IMR-90 (cell line): ENCODE data around the gene ADGRA1. TPM values are rescaled to one million over a fixed set of nuclear protein-coding genes. Genes with fewer than 3 reads are reported as not detected.

Experiments used
- ATAC-seq: fragments of 200-7000 bp; cut with Tn5 transposase; 2 replicates; pipeline ENCODE4 v1.9.1; 2020; ENCODE audit warnings: low read depth, mild to moderate bottlenecking, moderate library complexity
- BruUV-seq: library from RNA; stranded (reverse); fragments of 400-500 nt; replicated peaks from 2 replicates; lab custom pipeline; 2021; lab: Mats Ljungman, UMichigan
- CTCF ChIA-PET: fragments of 300-600 bp; formaldehyde crosslinking; extraction: SDS; loops from one replicate; lab custom pipeline; 2021; ENCODE audit warnings: antibody characterized with exemption; lab: Yijun Ruan, JAX
- POLR2A ChIA-PET: fragments of 300-600 bp; sonication (Branson Sonifier 250); formaldehyde crosslinking; loops from one replicate; lab custom pipeline; 2022; ENCODE audit warnings: antibody characterized with exemption; ENCODE audit not compliant: unreplicated experiment; lab: Charles Lee
- DNase-seq: peaks from one replicate; pipeline ENCODE4 v3.0.0; 2013
- H2AFZ ChIP-seq: replicated peaks from 2 replicates; pipeline ENCODE3; 2013; ENCODE audit warnings: low read length, mild to moderate bottlenecking; ENCODE audit not compliant: poor library complexity
- H2AK5ac ChIP-seq: 2 replicates; pipeline ENCODE4 v1.6.1; 2013; ENCODE audit warnings: low read depth, low read length, inconsistent platforms
- H2AK9ac ChIP-seq: replicated peaks from 2 replicates; pipeline ENCODE3; 2013; ENCODE audit warnings: mild to moderate bottlenecking, low read depth, low read length, moderate library complexity; ENCODE audit not compliant: poor library complexity
- H2BK120ac ChIP-seq: 2 replicates; pipeline ENCODE4 v1.6.1; 2013; ENCODE audit warnings: low read depth, low read length, inconsistent platforms
- H2BK15ac ChIP-seq: 3 replicates; pipeline ENCODE4 v1.6.1; 2013; ENCODE audit warnings: low read depth, low read length, inconsistent platforms
- H2BK20ac ChIP-seq: 2 replicates; pipeline ENCODE4 v1.6.1; 2013; ENCODE audit warnings: low read depth, mild to moderate bottlenecking, inconsistent platforms, low read length, moderate library complexity
- H2BK5ac ChIP-seq: 2 replicates; pipeline ENCODE4 v1.6.1; 2013; ENCODE audit warnings: mild to moderate bottlenecking, low read depth, low read length, inconsistent platforms; ENCODE audit not compliant: poor library complexity, severe bottlenecking
- H3K14ac ChIP-seq: replicated peaks from 2 replicates; pipeline ENCODE4 v1.6.1; 2013; ENCODE audit warnings: low read depth, low read length, inconsistent platforms
- H3K18ac ChIP-seq: 2 replicates; pipeline ENCODE4 v1.6.1; 2013; ENCODE audit warnings: low read depth, low read length, control low read depth
- H3K23ac ChIP-seq: 2 replicates; pipeline ENCODE4 v1.6.1; 2013; ENCODE audit warnings: low read depth, low read length, inconsistent platforms
- H3K27ac ChIP-seq: 2 replicates; pipeline ENCODE4 v1.5.1; 2013; ENCODE audit warnings: mild to moderate bottlenecking, control low read depth, low read length; ENCODE audit not compliant: insufficient read depth
- H3K27me3 ChIP-seq: 2 replicates; pipeline ENCODE4 v1.6.1; 2013; ENCODE audit warnings: low read length; ENCODE audit not compliant: control insufficient read depth, insufficient read depth
- H3K36me3 ChIP-seq: 2 replicates; pipeline ENCODE4 v1.6.1; 2013; ENCODE audit warnings: low read length, mixed read lengths; ENCODE audit not compliant: control insufficient read depth, insufficient read depth
- H3K4ac ChIP-seq: 2 replicates; pipeline ENCODE4 v1.6.1; 2013; ENCODE audit warnings: low read depth, low read length, inconsistent platforms
- H3K4me1 ChIP-seq: 2 replicates; pipeline ENCODE4 v1.6.1; 2013; ENCODE audit warnings: low read length, mixed read lengths; ENCODE audit not compliant: control insufficient read depth, insufficient read depth
- H3K4me2 ChIP-seq: 2 replicates; pipeline ENCODE4 v1.6.1; 2013; ENCODE audit warnings: low read depth, mild to moderate bottlenecking, control low read depth, low read length, moderate library complexity
- H3K4me3 ChIP-seq: 2 replicates; pipeline ENCODE4 v1.5.1; 2013; ENCODE audit warnings: low read depth, mild to moderate bottlenecking, control low read depth, low read length, moderate library complexity; ENCODE audit not compliant: insufficient read depth
- H3K56ac ChIP-seq: 2 replicates; pipeline ENCODE4 v1.6.1; 2013; ENCODE audit warnings: low read length, inconsistent platforms; ENCODE audit not compliant: insufficient read depth; ENCODE audit errors: extremely low read depth
- H3K79me1 ChIP-seq, 2 experiments: 2 replicates each; pipeline ENCODE4 v1.6.1; 2013; ENCODE audit warnings: low read length in 2 of 2, inconsistent platforms in 1 of 2, low read depth in 1 of 2
- H3K9ac ChIP-seq: 2 replicates; pipeline ENCODE4 v1.6.1; 2013; ENCODE audit warnings: low read depth, low read length, control low read depth
- H3K9me1 ChIP-seq: 2 replicates; pipeline ENCODE4 v1.6.1; 2013; ENCODE audit warnings: low read length, inconsistent platforms; ENCODE audit not compliant: insufficient read depth
- H3K9me3 ChIP-seq: 2 replicates; pipeline ENCODE4 v1.6.1; 2013; ENCODE audit warnings: low read length; ENCODE audit not compliant: control insufficient read depth, insufficient read depth
- H4K20me1 ChIP-seq: 2 replicates; pipeline ENCODE4 v1.6.1; 2013; ENCODE audit warnings: low read length, inconsistent platforms; ENCODE audit not compliant: insufficient read depth
- H4K5ac ChIP-seq: 2 replicates; pipeline ENCODE4 v1.6.1; 2013; ENCODE audit warnings: mild to moderate bottlenecking, low read depth, low read length, control low read depth
- H4K8ac ChIP-seq, 2 experiments: 2 replicates each; pipeline ENCODE4 v1.6.1; 2013; ENCODE audit warnings: low read depth in 2 of 2, low read length in 2 of 2, control low read depth in 1 of 2, inconsistent platforms in 1 of 2
- H4K91ac ChIP-seq: 2 replicates; pipeline ENCODE4 v1.6.1; 2013; ENCODE audit warnings: low read depth, low read length, inconsistent platforms; ENCODE audit not compliant: insufficient read depth
- BHLHE40 ChIP-seq: fragments of 150-350 bp; IDR thresholded peaks from 2 replicates; pipeline ENCODE4 v1.6.1; 2016; ENCODE audit warnings: mild to moderate bottlenecking, low read depth, low read length
- CEBPB ChIP-seq: IDR thresholded peaks from 2 replicates; pipeline ENCODE4 v1.6.1; 2012; ENCODE audit warnings: low read depth, low read length, improper control_type of control experiment
- CHD1 ChIP-seq: IDR thresholded peaks from 2 replicates; pipeline ENCODE4 v1.6.1; 2012; ENCODE audit warnings: low read depth, low read length, improper control_type of control experiment
- FOS ChIP-seq: fragments of 150-350 bp; IDR thresholded peaks from 2 replicates; pipeline ENCODE4 v1.6.1; 2016; ENCODE audit warnings: low read depth, low read length
- POLR2A ChIP-seq: IDR thresholded peaks from 2 replicates; pipeline ENCODE4 v1.6.1; 2012; ENCODE audit warnings: mild to moderate bottlenecking, low read depth, low read length
- RAD21 ChIP-seq: IDR thresholded peaks from 2 replicates; pipeline ENCODE4 v1.6.1; 2012; ENCODE audit warnings: low read length, improper control_type of control experiment
- RCOR1 ChIP-seq: IDR thresholded peaks from 2 replicates; pipeline ENCODE4 v1.6.1; 2012; ENCODE audit warnings: mild to moderate bottlenecking, low read length, improper control_type of control experiment; ENCODE audit not compliant: insufficient replicate concordance
- SMC3 ChIP-seq: fragments of 150-350 bp; IDR thresholded peaks from 2 replicates; pipeline ENCODE4 v1.6.1; 2016; ENCODE audit warnings: low read depth, mild to moderate bottlenecking, antibody characterized with exemption, low read length, moderate library complexity
- WGBS, 2 experiments: methylation state at CpG; one replicate each; pipeline versions ENCODE4 v1.1.5 to v1.1.7; 2013; ENCODE audit warnings: missing lambda C conversion rate in 2 of 2; ENCODE audit not compliant: insufficient read length in 1 of 2; ENCODE audit errors: extremely low coverage in 2 of 2; 5-methylcytosine and 5-hydroxymethylcytosine counted together
- dilution Hi-C: fragments of 300-500 bp; cut with HindIII; formaldehyde crosslinking; loops from one replicate; pipeline ENCODE4 v1.14.3; 2018; ENCODE audit warnings: low sequenced_read_pairs; ENCODE audit not compliant: unreplicated experiment
- in situ Hi-C: fragments of 300-500 bp; cut with MboI; formaldehyde crosslinking; loops from 3 replicates; pipeline ENCODE4 v1.14.3; 2019; ENCODE audit warnings: low sequenced_read_pairs, inconsistent platforms, mixed read lengths
- intact Hi-C: fragments of 100-400 bp; cut with micrococcal nuclease; formaldehyde crosslinking; loops from 2 replicates; pipeline ENCODE4 v1.10.0; 2022
- polyA plus RNA-seq, 3 experiments: library from polyadenylated mRNA; depleted of rRNA; stranded (reverse); fragments of >200 nt; gene quantifications; 2 replicates each; pipeline ENCODE4 v1.2.3, GENCODE V29; 2012; ENCODE audit warnings: low replicate concordance in 1 of 3
- total RNA-seq: library from RNA; depleted of rRNA; stranded (reverse); fragments of >200 nt; gene quantifications from 2 replicates; pipeline ENCODE4 v1.2.3, GENCODE V29; 2012
- TF ChIP-seq, protein P1 (sequence below): conservative IDR thresholded peaks from 2 replicates; pipeline ENCODE4 v1.5.1; 2012; ENCODE audit warnings: mild to moderate bottlenecking, low read depth, low read length, improper control_type of control experiment
- TF ChIP-seq, protein P2 (sequence below): fragments of 150-350 bp; IDR thresholded peaks from 2 replicates; pipeline ENCODE4 v1.6.1; 2016; ENCODE audit warnings: low read depth, mild to moderate bottlenecking, low read length, moderate library complexity, borderline replicate concordance
- TF ChIP-seq, protein P3 (sequence below): fragments of 150-350 bp; IDR thresholded peaks from 2 replicates; pipeline ENCODE4 v1.6.1; 2017; ENCODE audit warnings: mild to moderate bottlenecking, antibody characterized with exemption, low read length, low read depth

The ADGRA1 gene
- total and polyA plus RNA-seq, 2 of the 4 experiments (the other 2 are of a cell fraction) = not detected

DNA sequence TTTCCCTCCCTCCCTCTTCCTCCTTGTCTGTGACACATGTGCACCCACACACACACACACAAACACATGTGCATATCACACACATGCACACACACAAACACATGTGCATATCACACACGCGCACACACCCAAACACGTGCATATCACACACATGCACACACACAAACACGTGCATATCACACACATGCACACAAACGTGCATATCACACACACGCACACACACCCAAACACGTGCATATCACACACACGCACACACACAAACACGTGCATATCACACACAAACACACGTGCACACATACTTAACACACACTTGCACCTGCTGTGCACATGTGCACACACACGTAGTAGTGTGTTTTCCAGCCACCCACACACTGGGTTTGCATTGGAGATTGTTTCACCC is 42.9 kb downstream of the ADGRA1 start:
- Histone ChIP-seq H3K4me1 (no peaks in the 10 kb centered on the region), H3K9me3 (peaks cover 1% of the 10 kb centered on the region; the same call in 1 of the 2 replicates), H3K79me1 (no peaks in the 10 kb centered on the region), H3K4ac (no peak overlapping the region), H4K20me1 (no peaks in the 10 kb centered on the region), H3K9ac (no peak overlapping the region), H3K36me3 (no peaks in the 10 kb centered on the region), H2AK5ac (no peak overlapping the region), H4K91ac (no peak overlapping the region), H3K27ac (no peak overlapping the region), H3K27me3 (peaks cover 3% of the 10 kb centered on the region; the same call in 1 of the 2 replicates), H3K23ac (no peak overlapping the region), H3K4me2 (no peak overlapping the region), H2AFZ (no peak overlapping the region), H3K14ac (no peak overlapping the region), H3K4me3 (no peak overlapping the region), H3K56ac (no peak overlapping the region), H2BK120ac (no peak overlapping the region), H3K9me1 (no peaks in the 10 kb centered on the region), H2BK5ac (no peak overlapping the region), H4K8ac (no peak overlapping the region), H2BK20ac (no peak overlapping the region), H2AK9ac (no peak overlapping the region), H3K18ac (no peak overlapping the region), H2BK15ac (no peak overlapping the region), H4K5ac (no peak overlapping the region)
- DNase-seq (no peak), ATAC-seq (no peak)
- POLR2A ChIA-PET = no interaction called here
- dilution Hi-C loops = no loop called here
- intact Hi-C loops = no loop called here
- in situ Hi-C loops = loop anchor here (25.0 kb wide), 1 partner anchor 468 kb away; no protein-coding TSS in a partner anchor
- CTCF ChIA-PET = no interaction called here
- TF ChIP-seq, protein P1, sequence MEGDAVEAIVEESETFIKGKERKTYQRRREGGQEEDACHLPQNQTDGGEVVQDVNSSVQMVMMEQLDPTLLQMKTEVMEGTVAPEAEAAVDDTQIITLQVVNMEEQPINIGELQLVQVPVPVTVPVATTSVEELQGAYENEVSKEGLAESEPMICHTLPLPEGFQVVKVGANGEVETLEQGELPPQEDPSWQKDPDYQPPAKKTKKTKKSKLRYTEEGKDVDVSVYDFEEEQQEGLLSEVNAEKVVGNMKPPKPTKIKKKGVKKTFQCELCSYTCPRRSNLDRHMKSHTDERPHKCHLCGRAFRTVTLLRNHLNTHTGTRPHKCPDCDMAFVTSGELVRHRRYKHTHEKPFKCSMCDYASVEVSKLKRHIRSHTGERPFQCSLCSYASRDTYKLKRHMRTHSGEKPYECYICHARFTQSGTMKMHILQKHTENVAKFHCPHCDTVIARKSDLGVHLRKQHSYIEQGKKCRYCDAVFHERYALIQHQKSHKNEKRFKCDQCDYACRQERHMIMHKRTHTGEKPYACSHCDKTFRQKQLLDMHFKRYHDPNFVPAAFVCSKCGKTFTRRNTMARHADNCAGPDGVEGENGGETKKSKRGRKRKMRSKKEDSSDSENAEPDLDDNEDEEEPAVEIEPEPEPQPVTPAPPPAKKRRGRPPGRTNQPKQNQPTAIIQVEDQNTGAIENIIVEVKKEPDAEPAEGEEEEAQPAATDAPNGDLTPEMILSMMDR = no peak
- TF ChIP-seq POLR2A = no peak
- TF ChIP-seq RCOR1 = no peak
- TF ChIP-seq CEBPB = no peak
- no peak for TF ChIP-seq CHD1
- TF ChIP-seq, protein P2, sequence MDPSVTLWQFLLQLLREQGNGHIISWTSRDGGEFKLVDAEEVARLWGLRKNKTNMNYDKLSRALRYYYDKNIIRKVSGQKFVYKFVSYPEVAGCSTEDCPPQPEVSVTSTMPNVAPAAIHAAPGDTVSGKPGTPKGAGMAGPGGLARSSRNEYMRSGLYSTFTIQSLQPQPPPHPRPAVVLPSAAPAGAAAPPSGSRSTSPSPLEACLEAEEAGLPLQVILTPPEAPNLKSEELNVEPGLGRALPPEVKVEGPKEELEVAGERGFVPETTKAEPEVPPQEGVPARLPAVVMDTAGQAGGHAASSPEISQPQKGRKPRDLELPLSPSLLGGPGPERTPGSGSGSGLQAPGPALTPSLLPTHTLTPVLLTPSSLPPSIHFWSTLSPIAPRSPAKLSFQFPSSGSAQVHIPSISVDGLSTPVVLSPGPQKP = no peak
- TF ChIP-seq, protein P3, sequence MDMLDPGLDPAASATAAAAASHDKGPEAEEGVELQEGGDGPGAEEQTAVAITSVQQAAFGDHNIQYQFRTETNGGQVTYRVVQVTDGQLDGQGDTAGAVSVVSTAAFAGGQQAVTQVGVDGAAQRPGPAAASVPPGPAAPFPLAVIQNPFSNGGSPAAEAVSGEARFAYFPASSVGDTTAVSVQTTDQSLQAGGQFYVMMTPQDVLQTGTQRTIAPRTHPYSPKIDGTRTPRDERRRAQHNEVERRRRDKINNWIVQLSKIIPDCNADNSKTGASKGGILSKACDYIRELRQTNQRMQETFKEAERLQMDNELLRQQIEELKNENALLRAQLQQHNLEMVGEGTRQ = no peak
- no peak for TF ChIP-seq BHLHE40
- TF ChIP-seq SMC3 = no peak
- TF ChIP-seq FOS = no peak
- no peak for TF ChIP-seq RAD21
- 76% methylated on average over 11 of the region's 11 CpGs; no CpG with 5 or more reads in 1 of the 2 experiments for WGBS, 2 experiments
- BruUV-seq = no TSS peak
